ENCODE results near the gene NPSR1.
"Not testable (repeated sequence)": the region's sequence is repeated elsewhere in the genome, so short reads cannot be mapped to it uniquely, and the experiment has no call there.

NPSR1 gene

GRCh38 chr7:34657632-34658268, at the start of gene NPSR1:
Gene NPSR1 (plus strand): TSS chr7:34658218. CDS start chr7:34658413, 195 bp downstream.
- DNase-seq: no peak

- DNase-seq: no peak
These were observed 45.4 kb upstream of the NPSR1 start for GRCh38 chr7:34612661-34613060.

GRCh38 chr7:34620425-34620824, 37.6 kb upstream of the NPSR1 start:
- no peak for DNase-seq

GRCh38 chr7:34622182-34622581, 35.8 kb upstream of the NPSR1 start:
- no peak for DNase-seq

- DNase-seq: no peak
These were observed 35.2 kb upstream of the NPSR1 start for GRCh38 chr7:34622771-34623250.

GRCh38 chr7:34628618-34629017, 29.4 kb upstream of the NPSR1 start:
- DNase-seq: not testable (repeated sequence)

- DNase-seq: no peak
These were observed 5.2 kb upstream of the NPSR1 start for GRCh38 chr7:34652809-34653208.

GRCh38 chr7:34653787-34654186, 4.2 kb upstream of the NPSR1 start:
- no peak for DNase-seq

GRCh38 chr7:34655384-34655783, 2.6 kb upstream of the NPSR1 start:
- DNase-seq: no peak

- no peak for DNase-seq
These were observed 2.0 kb upstream of the NPSR1 start for GRCh38 chr7:34656041-34656440.

- DNase-seq: no peak
These were observed 1.6 kb downstream of the NPSR1 start for GRCh38 chr7:34659472-34660075.

- no peak for DNase-seq
These were observed 4.2 kb downstream of the NPSR1 start for GRCh38 chr7:34662058-34662708.

GRCh38 chr7:34664755-34665154, 6.7 kb downstream of the NPSR1 start:
- DNase-seq: no peak

GRCh38 chr7:34672430-34672829, 14.4 kb downstream of the NPSR1 start:
- no peak for DNase-seq

GRCh38 chr7:34673066-34673465, 15.0 kb downstream of the NPSR1 start:
- no peak for DNase-seq

GRCh38 chr7:34675749-34676374, 17.8 kb downstream of the NPSR1 start:
- peak; percentile 11 for DNase-seq

GRCh38 chr7:34677491-34677890, 19.5 kb downstream of the NPSR1 start:
- DNase-seq: no peak

GRCh38 chr7:34687529-34687928, 29.5 kb downstream of the NPSR1 start:
- DNase-seq: no peak

- DNase-seq: no peak
These were observed 38.4 kb downstream of the NPSR1 start for GRCh38 chr7:34696415-34696814.

GRCh38 chr7:34709771-34710170, 51.8 kb downstream of the NPSR1 start:
- no peak for DNase-seq

GRCh38 chr7:34718867-34719266, 60.8 kb downstream of the NPSR1 start:
- no peak for DNase-seq

GRCh38 chr7:34719636-34720035, 61.6 kb downstream of the NPSR1 start:
- no peak for DNase-seq

- DNase-seq: no peak
These were observed 62.3 kb downstream of the NPSR1 start for GRCh38 chr7:34720289-34720688.

- no peak for DNase-seq
These were observed 65.3 kb downstream of the NPSR1 start for GRCh38 chr7:34723338-34723737.
